ENCODE results near the gene HPRT1. TPM values are rescaled to one million over a fixed set of nuclear protein-coding genes. Genes with fewer than 3 reads are reported as not detected.

The HPRT1 gene
- total RNA-seq, 2 donors from 2014 or later = 19.0 to 20.0 TPM

- Histone ChIP-seq H3K9me3 (ENCODE audit: control insufficient read depth, low read length) (no peaks in the 10 kb centered on the region), H3K4me3 (ENCODE audit: low read length) (no peak overlapping the region), H3K27ac (ENCODE audit: low read depth, low read length) (no peak overlapping the region), H3K36me3 (ENCODE audit: control insufficient read depth, insufficient read depth, low read length) (no peaks in the 10 kb centered on the region), H3K4me1 (ENCODE audit: control insufficient read depth, insufficient read depth, low read length) (no peaks in the 10 kb centered on the region), H3K27me3 (ENCODE audit: control insufficient read depth, insufficient read depth, low read length, poor library complexity, severe bottlenecking) (no peaks in the 10 kb centered on the region), H3K9ac (ENCODE audit: extremely low read depth, low read length, poor library complexity, severe bottlenecking) (no peak overlapping the region)
- Mint-ChIP-seq H3K36me3 (ENCODE audit: low read depth) (no peaks in the 10 kb centered on the region), H3K4me3 (no peak overlapping the region), H3K27me3 (ENCODE audit: insufficient read depth) (peaks cover 5% of the 10 kb centered on the region), H3K27ac (no peak overlapping the region), H3K9me3 (peaks cover 70% of the 10 kb centered on the region), H3K4me1 (no peaks in the 10 kb centered on the region)
- TF ChIP-seq CTCF (conservative IDR thresholded peaks at IDR 0.05) = no peak
- 83 to 88% methylated on average over 2 to 5 of the region's 7 CpGs for WGBS, 2 experiments (ENCODE audit: insufficient coverage in 1 of 2, insufficient read length in 1 of 2)
- no peak for DNase-seq
Measured at GRCh38 chrX:134530845-134531244, 70.9 kb downstream of the HPRT1 start.

- Histone ChIP-seq H3K4me3 (ENCODE audit: low read length) (no peak overlapping the region), H3K27ac (ENCODE audit: low read depth, low read length) (no peak overlapping the region), H3K9ac (ENCODE audit: extremely low read depth, low read length, poor library complexity, severe bottlenecking) (no peak overlapping the region), H3K9me3 (ENCODE audit: control insufficient read depth, low read length) (no peaks in the 10 kb centered on the region), H3K36me3 (ENCODE audit: control insufficient read depth, insufficient read depth, low read length) (no peaks in the 10 kb centered on the region), H3K27me3 (ENCODE audit: control insufficient read depth, insufficient read depth, low read length, poor library complexity, severe bottlenecking) (no peaks in the 10 kb centered on the region), H3K4me1 (ENCODE audit: control insufficient read depth, insufficient read depth, low read length) (no peaks in the 10 kb centered on the region)
- Mint-ChIP-seq H3K4me1 (peaks cover 9% of the 10 kb centered on the region), H3K27me3 (ENCODE audit: insufficient read depth) (peaks cover 5% of the 10 kb centered on the region), H3K9me3 (peaks cover 70% of the 10 kb centered on the region), H3K4me3 (no peak overlapping the region), H3K27ac (no peak overlapping the region), H3K36me3 (ENCODE audit: low read depth) (no peaks in the 10 kb centered on the region)
- WGBS, 2 experiments (ENCODE audit: insufficient coverage in 1 of 2, insufficient read length in 1 of 2) = 71 to 73% methylated on average over 5 to 8 of the region's 9 CpGs
- DNase-seq = no peak
- TF ChIP-seq CTCF (conservative IDR thresholded peaks at IDR 0.05) = no peak
Measured at GRCh38 chrX:134533352-134533751, 73.4 kb downstream of the HPRT1 start.

- Mint-ChIP-seq H3K27me3 (ENCODE audit: insufficient read depth) (peaks cover 5% of the 10 kb centered on the region), H3K4me1 (peaks cover 9% of the 10 kb centered on the region), H3K27ac (no peak overlapping the region), H3K36me3 (ENCODE audit: low read depth) (no peaks in the 10 kb centered on the region), H3K4me3 (no peak overlapping the region), H3K9me3 (peaks cover 71% of the 10 kb centered on the region)
- no peak for TF ChIP-seq CTCF (conservative IDR thresholded peaks at IDR 0.05)
- Histone ChIP-seq H3K36me3 (ENCODE audit: control insufficient read depth, insufficient read depth, low read length) (no peaks in the 10 kb centered on the region), H3K9ac (ENCODE audit: extremely low read depth, low read length, poor library complexity, severe bottlenecking) (no peak overlapping the region), H3K27ac (ENCODE audit: low read depth, low read length) (no peak overlapping the region), H3K4me1 (ENCODE audit: control insufficient read depth, insufficient read depth, low read length) (no peaks in the 10 kb centered on the region), H3K4me3 (ENCODE audit: low read length) (no peak overlapping the region), H3K9me3 (ENCODE audit: control insufficient read depth, low read length) (no peaks in the 10 kb centered on the region), H3K27me3 (ENCODE audit: control insufficient read depth, insufficient read depth, low read length, poor library complexity, severe bottlenecking) (no peaks in the 10 kb centered on the region)
- WGBS, 2 experiments (ENCODE audit: insufficient coverage in 1 of 2, insufficient read length in 1 of 2) = 70 to 81% methylated on average over 2 to 4 of the region's 4 CpGs
- no peak for DNase-seq
Measured at GRCh38 chrX:134533952-134534351, 74.0 kb downstream of the HPRT1 start.

Data from endodermal cell (in vitro differentiated cells).